GM19467 (cell line): Measurements from ENCODE around the gene POLR1H.
"Not testable (repeated sequence)": the region's sequence is repeated elsewhere in the genome, so short reads cannot be mapped to it uniquely, and the experiment has no call there.

ENCODE experiments used
- ATAC-seq: cut with Tn5 transposase; IDR thresholded peaks from one replicate; pipeline ENCODE4 v1.9.1; 2021; ENCODE audit warnings: mild to moderate bottlenecking, moderate library complexity; ENCODE audit not compliant: unreplicated experiment

POLR1H gene, protein sequence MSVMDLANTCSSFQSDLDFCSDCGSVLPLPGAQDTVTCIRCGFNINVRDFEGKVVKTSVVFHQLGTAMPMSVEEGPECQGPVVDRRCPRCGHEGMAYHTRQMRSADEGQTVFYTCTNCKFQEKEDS

DNA sequence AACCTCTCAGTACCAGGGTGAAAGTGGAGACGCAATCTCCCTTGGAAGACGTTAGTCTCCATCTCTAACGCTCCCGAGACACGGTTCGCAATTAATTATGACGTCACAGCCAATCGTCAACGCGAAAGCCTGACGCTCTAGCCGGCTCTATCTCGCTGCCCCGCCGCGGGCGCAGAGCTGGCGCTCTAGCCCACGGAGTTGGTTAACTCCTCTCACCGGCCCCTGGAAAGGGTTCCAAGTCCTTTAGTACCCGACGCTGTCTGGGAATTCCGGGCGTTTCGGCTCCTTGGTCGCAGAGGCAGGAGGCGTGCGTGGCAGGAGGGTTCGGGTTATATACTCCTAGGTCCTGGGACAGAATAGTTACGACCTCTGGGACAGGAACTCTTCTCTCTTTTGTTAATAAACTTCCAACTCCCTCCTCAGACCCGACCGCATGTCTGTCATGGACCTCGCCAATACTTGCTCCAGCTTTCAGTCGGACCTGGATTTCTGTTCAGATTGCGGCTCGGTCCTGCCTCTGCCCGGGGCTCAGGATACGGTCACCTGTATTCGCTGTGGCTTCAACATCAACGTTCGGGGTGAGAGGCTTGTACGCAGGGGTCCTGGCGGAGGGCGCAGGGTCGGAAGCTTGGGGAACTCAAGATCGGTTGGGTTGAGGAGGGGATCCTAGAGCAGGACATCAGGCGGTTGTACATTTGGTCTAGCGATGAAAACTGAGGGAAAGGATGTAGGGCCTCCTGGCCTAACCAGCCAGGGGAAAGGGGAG, at the start of gene POLR1H:
Gene POLR1H, plus strand, starts transcription at position 174 of the 766 bp plus-strand sequence. Its CDS starts 260 bp downstream, at position 434.
- ATAC-seq, result peak; percentile 72

DNA sequence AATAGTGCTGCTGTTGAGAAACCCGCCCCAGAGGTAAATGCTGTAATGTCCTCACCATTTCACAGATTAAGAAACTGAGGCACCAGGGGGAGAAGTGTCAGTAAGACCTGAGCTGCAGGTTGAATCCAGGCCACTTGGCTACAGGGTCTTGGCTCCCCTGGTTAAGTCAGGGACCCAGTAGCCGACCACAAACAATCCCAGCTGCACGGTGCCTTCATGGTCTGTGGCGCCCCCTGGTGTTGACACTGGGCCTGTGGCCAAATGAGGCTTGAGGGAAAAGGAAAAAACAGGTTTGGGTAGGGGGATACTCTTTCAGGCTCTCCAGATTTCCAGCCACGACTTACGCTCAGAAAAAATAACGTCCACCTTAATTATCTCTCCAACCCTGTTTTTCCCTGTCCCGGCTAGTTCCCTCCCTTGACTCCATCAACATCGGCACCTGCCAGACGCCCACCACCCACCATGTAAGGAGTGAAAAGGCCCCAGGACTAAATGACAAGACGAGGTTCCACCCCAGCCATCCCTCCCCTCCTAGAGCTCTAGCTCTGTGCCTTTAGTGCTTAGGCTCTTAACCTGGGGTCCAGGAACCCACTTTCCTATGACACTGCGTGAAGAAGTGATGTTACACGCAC, 47.7 kb upstream of the POLR1H start:
- no peak for ATAC-seq

DNA sequence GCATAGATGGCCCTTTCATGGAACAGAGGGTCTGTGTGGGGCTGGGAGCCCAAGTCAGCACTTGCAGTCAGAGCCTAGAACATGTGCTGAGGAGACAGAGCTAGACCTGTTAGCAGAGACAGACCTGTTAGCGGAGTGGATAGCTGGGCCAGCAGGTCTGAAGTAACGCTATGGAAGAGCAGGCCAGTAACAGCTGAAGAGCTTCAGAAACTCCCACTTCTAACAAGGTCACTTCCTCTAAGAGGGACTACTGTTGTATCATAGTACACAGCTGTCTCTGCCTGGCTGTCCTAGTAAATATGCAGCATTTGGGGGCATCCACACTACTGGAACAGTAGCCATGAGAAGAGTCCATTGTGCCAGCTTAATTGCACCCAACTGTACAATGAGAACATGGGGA, 41.2 kb upstream of the POLR1H start:
- ATAC-seq, result no peak

DNA sequence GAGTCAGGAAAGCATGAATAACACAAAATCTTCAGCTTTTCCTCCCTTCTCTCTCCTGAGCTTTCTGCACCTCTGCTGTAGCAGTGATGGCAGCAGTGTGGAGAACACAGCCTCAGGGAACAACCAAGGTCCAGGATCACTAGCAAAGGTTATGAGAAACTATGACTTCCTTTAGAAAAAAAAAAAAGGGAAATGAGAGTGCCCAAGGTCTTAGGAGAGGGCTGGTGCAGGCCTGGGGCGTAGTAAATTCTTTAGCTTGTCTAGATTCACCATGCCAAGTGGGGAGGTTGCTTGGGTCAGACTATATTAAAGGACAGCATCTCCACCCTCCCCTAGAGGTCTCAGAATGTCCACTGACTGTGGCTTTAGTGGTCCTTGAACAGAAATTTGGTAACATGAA, 40.4 kb upstream of the POLR1H start:
- ATAC-seq, result no peak

DNA sequence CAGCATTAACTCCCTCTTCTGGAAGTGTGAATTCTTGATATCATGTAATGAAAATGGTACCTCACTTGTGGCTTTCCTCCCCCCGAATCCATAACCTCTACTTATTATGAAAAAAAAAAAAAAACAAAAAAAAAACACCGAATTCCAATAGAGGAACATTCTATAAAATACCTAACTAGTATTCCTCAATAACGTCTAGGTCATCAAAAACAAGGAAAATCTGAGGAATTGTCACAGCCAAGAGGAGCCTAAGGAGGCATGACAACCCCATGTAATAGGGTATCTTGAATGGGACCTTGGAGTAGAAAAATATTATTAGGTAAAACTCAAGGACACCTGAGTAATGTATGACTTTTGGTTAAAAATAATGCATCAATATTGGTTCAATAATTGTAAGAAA, 38.9 kb upstream of the POLR1H start:
- no peak for ATAC-seq

DNA sequence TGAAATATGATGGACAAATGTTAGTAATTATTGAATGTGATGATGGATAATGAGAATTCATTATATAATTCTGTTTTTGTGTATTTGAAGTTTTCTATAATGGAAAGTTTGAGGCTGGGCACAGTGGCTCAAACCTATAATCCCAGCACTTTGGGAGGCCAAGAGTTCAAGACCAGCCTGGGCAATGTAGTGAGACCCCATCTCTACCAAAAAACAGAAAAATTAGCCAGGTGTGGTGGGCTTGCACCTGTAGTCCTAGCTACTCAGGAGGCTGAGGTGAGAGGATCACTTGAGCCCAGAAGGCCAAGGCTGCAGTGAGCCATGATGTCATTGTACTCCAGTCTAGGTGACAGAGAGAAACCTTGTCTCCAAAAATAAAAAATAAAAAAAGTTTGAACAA, 38.4 kb upstream of the POLR1H start:
- not testable (repeated sequence) for ATAC-seq

DNA sequence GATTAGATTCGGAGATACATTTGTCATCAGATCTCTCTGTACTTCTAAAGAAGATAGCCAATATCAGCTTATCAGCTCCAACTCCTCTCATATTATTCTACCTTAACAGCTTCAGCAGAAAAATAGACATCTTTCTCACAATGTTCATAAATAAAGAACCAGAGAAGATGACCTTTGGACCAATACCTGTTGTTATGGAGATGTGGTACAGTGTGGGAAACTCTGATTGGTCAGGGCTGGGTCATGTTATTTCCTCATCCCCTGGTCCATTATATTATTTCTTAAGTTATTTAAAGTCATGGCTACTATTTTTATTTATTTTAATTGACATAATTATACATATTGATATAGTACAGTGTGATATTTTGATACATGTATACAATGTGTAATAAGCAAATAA, 35.9 kb upstream of the POLR1H start:
- ATAC-seq, result no peak

DNA sequence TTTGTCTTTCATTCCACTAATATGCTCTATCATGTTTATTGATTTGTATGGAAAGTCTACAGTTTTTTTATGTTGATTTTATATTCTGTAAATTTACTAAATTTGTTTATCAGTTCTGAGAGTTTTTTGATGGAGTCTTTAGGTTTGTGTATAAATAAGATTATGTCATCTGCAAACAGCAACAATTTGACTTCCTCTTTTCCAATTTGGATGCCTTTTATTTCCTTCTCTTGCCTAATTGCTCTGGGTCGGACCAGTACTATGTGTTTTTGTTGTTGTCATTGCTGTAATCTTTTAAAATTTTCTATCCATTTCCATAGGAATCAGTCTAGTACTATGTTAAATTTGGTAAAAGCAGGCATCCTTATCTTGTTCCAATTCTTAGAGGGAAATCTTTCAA, 31.5 kb upstream of the POLR1H start:
- ATAC-seq, result no peak

DNA sequence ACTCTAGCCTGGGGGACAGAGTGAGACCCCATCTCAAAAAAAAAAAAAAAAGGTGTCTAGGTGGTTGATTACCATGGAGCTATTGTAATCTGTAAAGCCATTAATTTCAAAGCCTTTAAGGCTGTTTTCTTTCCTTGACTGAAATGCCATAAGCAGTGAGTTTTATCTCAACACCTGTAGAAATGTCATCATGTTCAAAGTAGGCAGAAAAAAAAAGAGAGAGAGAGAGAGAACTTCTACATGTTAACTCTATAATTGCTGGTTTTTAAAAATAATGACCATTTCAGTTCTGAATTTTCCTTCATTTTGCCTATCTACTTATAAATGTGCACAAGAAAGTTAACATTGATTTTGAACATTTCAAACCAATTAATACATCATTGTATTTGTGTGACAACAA, 29.7 kb upstream of the POLR1H start:
- ATAC-seq, result no peak

DNA sequence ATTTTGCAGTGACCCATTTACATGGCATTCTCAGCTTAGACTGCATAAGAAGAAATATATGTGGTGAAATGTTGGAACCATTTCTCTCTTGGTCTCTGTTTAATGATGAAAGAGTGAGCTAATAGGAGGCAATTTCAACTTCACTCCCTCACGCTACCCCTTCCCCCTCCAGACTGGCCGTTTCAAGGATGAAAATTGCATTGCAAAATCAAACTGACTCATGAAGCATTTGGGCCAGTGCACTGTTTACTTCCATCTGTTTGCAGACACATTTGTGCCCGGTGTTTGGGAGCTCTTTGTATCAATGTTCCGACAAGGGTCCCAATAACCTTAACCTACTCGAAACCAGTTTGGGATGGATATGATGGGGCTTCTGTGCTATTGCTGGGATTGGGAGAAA, 27.6 kb upstream of the POLR1H start:
- not testable (repeated sequence) for ATAC-seq

DNA sequence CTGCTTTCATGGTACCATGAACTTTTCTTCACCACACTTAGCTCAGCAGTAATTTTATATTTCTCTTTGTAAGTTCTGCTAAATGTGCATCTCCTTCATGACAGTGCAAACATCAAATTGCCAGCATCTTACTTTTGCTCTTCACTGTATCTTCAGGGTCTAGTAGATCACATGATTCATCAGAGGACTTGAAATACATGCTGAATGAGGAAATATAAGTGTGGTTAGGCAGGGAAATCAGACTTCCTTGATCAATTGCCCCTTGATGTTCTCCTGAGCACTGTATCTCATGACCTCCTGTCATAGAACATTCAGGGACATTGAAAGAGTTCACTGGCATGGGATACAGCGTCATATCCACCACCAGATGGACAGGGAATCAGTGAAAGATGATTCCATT, 25.3 kb upstream of the POLR1H start:
- ATAC-seq, result no peak

DNA sequence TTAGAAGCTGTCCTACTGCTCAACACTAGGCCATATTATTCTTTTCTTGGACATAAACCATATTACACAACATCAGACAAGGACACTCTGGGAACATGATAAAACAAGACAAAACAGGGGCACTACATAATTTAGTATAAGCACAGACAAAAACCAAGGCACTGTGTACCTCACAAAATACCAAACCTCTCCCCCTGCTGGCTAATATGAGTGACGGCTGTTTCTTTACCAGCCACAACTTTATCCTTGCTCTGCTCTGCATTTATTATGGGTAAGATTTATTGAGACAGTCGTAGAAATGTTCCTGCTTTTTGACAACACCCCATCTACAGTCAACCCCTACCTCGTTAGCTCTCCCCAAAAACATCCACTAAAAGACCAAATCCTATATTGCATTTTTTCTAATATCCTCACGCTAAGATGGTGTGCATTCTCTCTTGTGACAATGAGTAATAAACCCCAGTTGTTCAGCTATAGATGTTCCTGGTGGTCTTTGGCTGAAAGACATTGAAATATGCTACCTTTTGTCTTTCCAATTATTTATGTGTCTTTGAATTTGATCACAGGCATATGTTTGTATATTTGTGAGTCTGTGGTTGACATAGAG, 23.8 kb upstream of the POLR1H start:
- no peak for ATAC-seq

DNA sequence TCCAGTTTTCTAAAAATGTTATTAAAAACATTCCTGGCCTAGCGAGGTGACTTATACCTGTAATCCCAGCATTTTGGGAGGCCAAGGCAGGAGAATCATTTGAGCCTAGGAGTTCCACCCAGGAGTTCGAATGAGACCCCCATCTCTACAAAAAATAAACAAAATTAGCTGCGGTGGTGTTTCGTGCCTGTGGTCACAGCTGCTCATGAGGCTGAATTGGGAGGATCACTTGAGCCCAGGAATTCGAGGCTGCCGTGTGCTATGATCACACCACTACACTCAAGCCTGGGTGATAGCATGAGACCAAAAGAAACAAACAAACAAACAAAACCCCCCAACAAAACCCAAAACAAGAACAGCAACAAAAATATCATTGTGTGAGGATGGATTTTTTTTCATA, 19.8 kb upstream of the POLR1H start:
- no peak for ATAC-seq

DNA sequence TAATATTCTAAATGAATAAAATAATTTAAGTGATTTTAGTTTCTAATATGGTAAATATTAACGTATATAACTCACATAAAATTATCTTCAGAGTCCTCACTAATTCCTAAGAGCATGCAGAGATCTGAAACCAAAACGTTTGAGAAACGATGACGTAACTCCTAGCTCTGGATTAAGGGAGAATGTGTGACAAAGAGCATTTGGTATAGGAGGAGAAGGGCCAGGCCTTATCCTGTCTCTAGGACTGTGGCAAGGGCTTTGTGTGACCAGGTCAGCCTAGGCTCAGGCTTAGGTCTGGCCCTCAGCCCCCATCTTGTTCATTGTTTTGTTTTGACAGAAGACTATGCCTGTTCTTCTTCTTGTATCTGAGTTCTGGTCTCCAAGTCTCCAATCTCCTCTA, 19.2 kb upstream of the POLR1H start:
- no peak for ATAC-seq

DNA sequence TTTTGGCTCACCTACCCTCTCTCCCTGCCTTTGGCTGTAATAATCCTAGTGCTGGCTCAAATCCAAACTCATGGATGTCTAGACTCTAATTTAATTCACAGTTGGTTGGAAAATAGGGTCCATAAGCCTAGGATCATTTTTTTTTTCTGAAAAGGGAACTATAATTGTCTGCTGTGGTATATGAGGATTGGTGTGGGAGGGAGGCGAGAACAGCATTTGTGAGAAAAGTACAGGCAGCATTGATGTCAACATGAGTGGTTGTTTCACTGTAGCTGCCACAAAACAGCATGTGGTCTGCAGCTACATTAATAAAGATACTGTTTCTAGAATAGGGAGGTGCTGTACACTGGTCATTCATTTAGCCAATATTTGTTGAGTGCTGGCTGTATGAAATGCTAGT, 18.6 kb upstream of the POLR1H start:
- ATAC-seq, result no peak

DNA sequence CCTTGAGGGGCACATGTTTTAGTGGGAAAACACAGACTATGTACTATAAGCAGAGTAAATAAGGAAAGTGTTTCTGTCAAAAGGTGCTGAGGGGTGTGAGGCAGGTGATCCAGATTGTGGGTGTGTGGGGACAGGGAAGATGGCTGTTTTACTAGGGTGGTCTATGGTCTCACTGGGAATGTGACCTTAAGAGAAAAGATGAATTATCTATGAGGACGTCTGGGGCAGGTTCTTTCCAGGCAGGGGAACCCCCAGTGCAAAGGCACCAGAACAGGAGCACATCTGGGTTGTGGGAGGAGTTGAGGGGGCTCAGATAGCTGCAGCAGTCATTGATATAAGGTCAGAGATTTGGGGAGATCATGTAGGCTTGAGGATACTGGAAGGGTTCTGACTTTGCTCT, 18.2 kb upstream of the POLR1H start:
- no peak for ATAC-seq

DNA sequence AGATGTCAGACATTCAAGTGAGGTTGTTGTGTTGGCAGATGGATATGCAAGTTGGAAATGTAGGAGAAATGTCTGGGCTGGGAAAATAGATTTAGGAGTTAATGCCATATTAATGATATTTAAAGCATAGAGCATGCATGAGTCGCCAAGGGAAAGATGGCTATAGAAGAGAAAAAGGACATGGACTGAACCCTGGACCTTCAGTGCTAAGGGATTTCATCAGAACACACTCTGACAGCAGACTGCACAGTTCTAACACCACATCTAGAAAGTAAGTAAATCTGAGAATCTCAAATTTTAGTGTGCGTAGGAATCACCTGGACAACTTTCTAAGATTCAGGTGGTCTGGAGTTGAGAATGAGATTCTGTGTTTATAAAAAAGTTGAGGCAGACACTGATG, 17.3 kb upstream of the POLR1H start:
- no peak for ATAC-seq

DNA sequence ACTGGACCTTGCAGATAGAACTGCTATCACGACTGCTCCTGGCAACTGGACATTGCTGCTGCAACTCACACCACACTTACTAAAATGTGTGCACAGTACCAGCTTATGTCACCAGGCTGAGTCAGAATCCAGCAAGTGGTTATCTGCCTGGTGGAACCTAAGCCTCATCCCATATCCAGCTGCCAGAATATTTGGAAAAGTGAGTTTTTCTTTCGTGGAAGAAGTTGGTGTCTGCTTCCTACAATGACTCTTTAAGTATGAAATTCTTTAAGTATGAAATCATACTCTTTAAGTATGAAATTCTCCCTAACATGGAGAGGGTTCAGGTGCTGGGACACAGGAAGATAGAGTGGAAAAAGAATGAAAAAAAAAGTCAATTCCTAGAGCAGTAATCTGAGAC, 16.4 kb upstream of the POLR1H start:
- ATAC-seq, result no peak

DNA sequence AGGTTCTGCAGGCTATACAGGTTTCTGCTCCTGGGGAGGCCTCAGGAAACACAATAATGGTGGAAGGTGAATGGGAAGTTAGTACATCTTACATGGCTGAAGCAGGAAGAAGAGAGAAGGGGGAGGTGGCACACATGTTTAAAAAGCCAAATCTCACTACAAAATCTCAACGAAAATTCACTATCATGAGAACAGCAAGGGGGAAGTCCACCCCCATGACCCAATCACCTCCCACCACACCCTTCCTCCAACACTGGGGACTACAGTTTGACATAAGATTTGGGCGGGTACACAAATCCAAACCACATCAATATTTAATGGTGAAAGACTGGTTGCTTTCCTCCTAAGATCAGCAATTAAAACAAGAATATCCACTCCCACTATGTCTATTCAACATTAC, 13.8 kb upstream of the POLR1H start:
- ATAC-seq, result no peak

DNA sequence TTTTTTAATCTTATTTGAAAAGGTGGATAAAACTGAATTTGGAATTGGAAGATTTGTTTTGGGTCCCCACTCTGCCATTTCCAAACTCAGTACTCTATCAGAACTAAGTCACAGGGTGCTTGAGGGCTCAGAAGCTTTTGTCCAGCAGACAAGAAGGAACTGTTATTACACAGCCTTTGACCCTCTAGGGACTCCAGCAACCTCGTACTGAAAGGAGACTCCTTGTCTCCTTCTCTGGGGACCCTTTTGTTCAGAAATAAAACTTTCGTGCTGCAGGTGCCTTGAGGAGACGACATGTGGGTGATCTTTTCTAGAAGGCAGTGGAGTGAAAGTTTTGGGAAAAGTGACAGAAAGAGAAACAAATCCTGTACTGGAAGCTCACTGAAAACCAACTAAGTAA, 7.4 kb upstream of the POLR1H start:
- no peak for ATAC-seq

DNA sequence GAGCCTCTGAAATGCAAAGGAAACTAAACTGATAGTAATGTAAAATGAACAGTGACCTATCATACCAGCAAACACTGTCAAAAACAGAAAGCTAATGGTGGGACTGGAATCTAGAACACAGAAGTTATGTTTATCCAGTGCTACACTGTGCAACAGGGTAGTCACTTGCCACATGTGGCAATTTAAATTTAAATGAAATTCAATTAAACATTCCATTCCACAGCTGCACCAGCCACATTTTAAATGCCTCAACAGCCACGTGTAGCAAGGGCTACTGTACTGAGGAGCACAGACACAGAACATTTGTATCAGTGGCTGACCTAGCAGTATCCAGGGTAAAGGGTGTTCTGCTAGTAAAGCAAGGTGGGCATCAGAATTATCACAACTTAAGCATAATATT, 5.6 kb upstream of the POLR1H start:
- ATAC-seq, result no peak

DNA sequence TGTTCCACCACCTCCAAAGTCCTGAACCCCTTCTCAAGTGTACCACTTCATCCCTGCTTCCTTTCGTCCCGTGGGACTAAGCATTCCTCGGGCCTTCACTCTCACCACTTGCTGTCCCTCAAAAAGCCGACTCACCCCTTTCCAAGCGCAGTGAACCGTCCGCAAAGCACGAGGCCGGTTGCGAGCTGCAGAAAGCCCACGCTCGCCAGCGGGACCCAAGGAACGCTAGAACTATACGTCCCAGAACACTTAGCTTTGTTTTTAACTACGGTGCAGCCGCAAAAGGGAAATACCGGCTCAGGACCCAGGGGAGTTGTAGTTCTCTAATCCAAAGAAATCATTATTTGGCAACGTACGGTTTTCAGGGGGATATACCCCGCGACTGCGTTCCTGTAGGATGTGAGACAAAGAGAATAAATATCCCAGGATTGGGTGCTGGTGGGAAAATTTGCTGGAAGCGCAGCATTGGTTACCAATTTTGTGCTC, 416 bp upstream of the POLR1H start:
- ATAC-seq, result peak; percentile 19
